Esophagus muscularis mucosa (tissue), 4 donors: ENCODE results near the gene NKD2. TPM values are rescaled to one million over a fixed set of nuclear protein-coding genes. Genes with fewer than 3 reads are reported as not detected.

Source experiments
- DNase-seq: peaks from one replicate; pipeline ENCODE4 v3.0.0-alpha.2; 2017; ENCODE audit errors: extremely low spot score
- H3K27ac ChIP-seq, 4 donors: fragments of 200-600 bp; sonication (generic); replicated peaks in 1 of 4; 1 replicate in 3 of 4; 2 replicates in 1 of 4; pipeline ENCODE4 v1.5.1; 2016 to 2019; ENCODE audit warnings: mild to moderate bottlenecking in 1 of 4
- H3K27me3 ChIP-seq, 4 donors: fragments of 200-600 bp; sonication (generic); one replicate each; pipeline versions ENCODE4 v1.5.1 to v1.6.0; 2016 to 2019
- H3K36me3 ChIP-seq, 4 donors: fragments of 200-600 bp; sonication (generic); one replicate each; pipeline ENCODE4 v1.5.1; 2016 to 2019
- H3K4me1 ChIP-seq, 4 donors: fragments of 200-600 bp; sonication (generic); one replicate each; pipeline ENCODE4 v1.5.1; 2016 to 2019
- H3K4me3 ChIP-seq, 4 donors: fragments of 200-600 bp; sonication (generic); 1 replicate in 2 of 4; 2 replicates in 2 of 4; pipeline ENCODE4 v1.5.1; 2016 to 2019; ENCODE audit warnings: mild to moderate bottlenecking in 4 of 4, moderate library complexity in 1 of 4
- H3K9me3 ChIP-seq, 4 donors: fragments of 200-600 bp; sonication (generic); 1 replicate in 3 of 4; 2 replicates in 1 of 4; pipeline ENCODE4 v1.5.1; 2016 to 2019
- CTCF ChIP-seq, 3 experiments: fragments of 200-600 bp in 2 of 3; fragments of 450-650 bp in 1 of 3; sonication (generic) in 2 of 3; IDR thresholded peaks; one replicate each; pipeline ENCODE4 v1.5.1; 2017 to 2019; ENCODE audit warnings: antibody characterized with exemption in 3 of 3, mild to moderate bottlenecking in 2 of 3, moderate library complexity in 1 of 3
- EP300 ChIP-seq: sonication (generic); formaldehyde crosslinking; IDR thresholded peaks from one replicate; pipeline ENCODE4 v1.6.1; 2017; ENCODE audit warnings: antibody characterized with exemption
- POLR2A ChIP-seq: fragments of 450-650 bp; IDR thresholded peaks from one replicate; pipeline ENCODE4 v1.6.1; 2017; ENCODE audit warnings: antibody characterized with exemption, moderate library complexity, mild to moderate bottlenecking, low read depth
- POLR2AphosphoS5 ChIP-seq, 2 donors: sonication (generic); formaldehyde crosslinking; IDR thresholded peaks; one replicate each; pipeline ENCODE4 v1.6.1; 2017; ENCODE audit warnings: antibody characterized with exemption in 2 of 2
- WGBS: methylation state at CpG from one replicate; pipeline ENCODE4 v1.1.5; 2018; 5-methylcytosine and 5-hydroxymethylcytosine counted together
- intact Hi-C: fragments of 100-400 bp; cut with DNase I; formaldehyde crosslinking; loops from one replicate; pipeline ENCODE4 v1.15.1; 2023
- total RNA-seq, 4 donors: library from RNA; depleted of rRNA; stranded (reverse); fragments of >200 nt; gene quantifications; one replicate each; pipeline versions ENCODE4 v1.1.0 to v1.2.1, GENCODE V29; 2016

Gene NKD2
- total RNA-seq, 4 donors from 2014 or later = 3.0 to 6.6 (median 5.4) TPM

GRCh38 chr5:1036504-1037122, 28.0 kb downstream of the NKD2 start:
- Histone ChIP-seq H3K36me3 (peaks cover 0 to 7% (median 2%) of the 10 kb centered on the region in 4 donors), H3K27me3 (peaks cover 0 to 13% (median 2%) of the 10 kb centered on the region in 4 donors), H3K9me3 (no peaks in the 10 kb centered on the region), H3K4me3 (no peak overlapping the region), H3K4me1 (no peaks in the 10 kb centered on the region), H3K27ac (no peak overlapping the region)
- intact Hi-C loops = no loop called here
- no peak for TF ChIP-seq POLR2A
- no peak for TF ChIP-seq EP300
- TF ChIP-seq CTCF (IDR thresholded peaks at IDR 0.05) = no peak
- TF ChIP-seq POLR2AphosphoS5 (IDR thresholded peaks at IDR 0.05) = no peak
- no peak for DNase-seq
- WGBS = 90% methylated on average over 13 of the region's 22 CpGs

GRCh38 chr5:1037123-1037670, 28.6 kb downstream of the NKD2 start:
- no peak for TF ChIP-seq EP300
- TF ChIP-seq POLR2AphosphoS5 (IDR thresholded peaks at IDR 0.05) = no peak
- TF ChIP-seq CTCF (IDR thresholded peaks at IDR 0.05) = no peak
- no peak for TF ChIP-seq POLR2A
- H3K4me1 ChIP-seq = no peaks in the 10 kb centered on the region
- no peak overlapping the region for H3K27ac ChIP-seq
- H3K36me3 ChIP-seq = peaks cover 0 to 7% (median 2%) of the 10 kb centered on the region in 4 donors
- H3K4me3 ChIP-seq = no peak overlapping the region
- 87% methylated on average over 14 of the region's 16 CpGs for WGBS
- no peaks in the 10 kb centered on the region for H3K9me3 ChIP-seq
- DNase-seq = no peak
- peaks cover 0 to 8% (median 2%) of the 10 kb centered on the region in 4 donors for H3K27me3 ChIP-seq
- intact Hi-C loops = no loop called here

- H3K27ac ChIP-seq = no peak overlapping the region
- DNase-seq = no peak
- 98% methylated on average over 9 of the region's 43 CpGs for WGBS
Measured at GRCh38 chr5:1037671-1038416, 29.2 kb downstream of the NKD2 start.

GRCh38 chr5:1038417-1039209, 30.0 kb downstream of the NKD2 start:
- H3K4me1 ChIP-seq = no peaks in the 10 kb centered on the region
- peaks cover 0 to 7% (median 2%) of the 10 kb centered on the region in 4 donors for H3K36me3 ChIP-seq
- no peak for TF ChIP-seq CTCF (IDR thresholded peaks at IDR 0.05)
- no peak for TF ChIP-seq EP300
- no peak for TF ChIP-seq POLR2A
- TF ChIP-seq POLR2AphosphoS5 (IDR thresholded peaks at IDR 0.05) = no peak
- no peaks in the 10 kb centered on the region for H3K9me3 ChIP-seq
- H3K27me3 ChIP-seq = no peaks in the 10 kb centered on the region
- 87% methylated on average over 19 of the region's 28 CpGs for WGBS
- H3K27ac ChIP-seq = no peak overlapping the region
- no peak for DNase-seq
- no peak overlapping the region for H3K4me3 ChIP-seq
- intact Hi-C loops = no loop called here

More at GRCh38 chr5:1037671-1038416, 29.2 kb downstream of the NKD2 start:
- no peak for TF ChIP-seq CTCF (IDR thresholded peaks at IDR 0.05)
- no peak for TF ChIP-seq EP300
- TF ChIP-seq POLR2AphosphoS5 (IDR thresholded peaks at IDR 0.05) = no peak
- TF ChIP-seq POLR2A = no peak
- H3K27me3 ChIP-seq = peaks cover 0 to 3% (median 0%) of the 10 kb centered on the region in 4 donors
- no peaks in the 10 kb centered on the region for H3K4me1 ChIP-seq
- H3K4me3 ChIP-seq = no peak overlapping the region
- H3K36me3 ChIP-seq = peaks cover 0 to 7% (median 2%) of the 10 kb centered on the region in 4 donors
- intact Hi-C loops = no loop called here
- H3K9me3 ChIP-seq = no peaks in the 10 kb centered on the region
